HG03045 (cell line): ENCODE measurements around the gene RPTOR.

Experiments used
- ATAC-seq: cut with Tn5 transposase; IDR thresholded peaks from one replicate; pipeline ENCODE4 v1.9.1; 2021; ENCODE audit warnings: mild to moderate bottlenecking, moderate library complexity; ENCODE audit not compliant: unreplicated experiment

Gene RPTOR

GRCh38 chr17:80965606-80966005 is 421.0 kb downstream of the RPTOR start:
- no peak for ATAC-seq

GRCh38 chr17:80967404-80967872 is 422.8 kb downstream of the RPTOR start:
- no peak for ATAC-seq

DNA sequence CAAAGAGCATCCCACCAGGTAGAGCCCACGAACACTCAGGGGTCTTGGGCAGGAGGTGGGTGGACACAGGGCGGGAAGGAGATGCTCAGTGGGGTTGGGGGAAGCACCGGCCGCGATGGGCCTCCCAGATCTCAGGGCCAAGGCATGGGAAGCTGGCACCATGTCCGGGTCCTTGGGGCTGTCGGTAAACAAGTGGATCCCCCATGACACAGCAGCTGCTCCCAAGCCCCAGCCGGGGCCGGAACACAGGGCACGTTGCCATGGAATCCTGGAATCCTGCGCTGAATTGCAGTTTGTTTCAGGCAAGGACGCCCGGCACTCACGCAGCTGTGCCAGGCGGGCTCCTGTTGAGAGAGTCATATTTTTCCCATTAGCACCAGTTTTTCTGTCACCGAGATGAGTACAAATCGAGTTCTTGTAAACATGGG is 424.0 kb downstream of the RPTOR start:
- ATAC-seq = no peak

GRCh38 chr17:80969030-80969673 is 424.5 kb downstream of the RPTOR start:
- no peak for ATAC-seq

GRCh38 chr17:80969674-80970043 is 425.0 kb downstream of the RPTOR start:
- no peak for ATAC-seq

- no peak for ATAC-seq
These were observed 425.6 kb downstream of the RPTOR start for GRCh38 chr17:80970044-80970761.

DNA sequence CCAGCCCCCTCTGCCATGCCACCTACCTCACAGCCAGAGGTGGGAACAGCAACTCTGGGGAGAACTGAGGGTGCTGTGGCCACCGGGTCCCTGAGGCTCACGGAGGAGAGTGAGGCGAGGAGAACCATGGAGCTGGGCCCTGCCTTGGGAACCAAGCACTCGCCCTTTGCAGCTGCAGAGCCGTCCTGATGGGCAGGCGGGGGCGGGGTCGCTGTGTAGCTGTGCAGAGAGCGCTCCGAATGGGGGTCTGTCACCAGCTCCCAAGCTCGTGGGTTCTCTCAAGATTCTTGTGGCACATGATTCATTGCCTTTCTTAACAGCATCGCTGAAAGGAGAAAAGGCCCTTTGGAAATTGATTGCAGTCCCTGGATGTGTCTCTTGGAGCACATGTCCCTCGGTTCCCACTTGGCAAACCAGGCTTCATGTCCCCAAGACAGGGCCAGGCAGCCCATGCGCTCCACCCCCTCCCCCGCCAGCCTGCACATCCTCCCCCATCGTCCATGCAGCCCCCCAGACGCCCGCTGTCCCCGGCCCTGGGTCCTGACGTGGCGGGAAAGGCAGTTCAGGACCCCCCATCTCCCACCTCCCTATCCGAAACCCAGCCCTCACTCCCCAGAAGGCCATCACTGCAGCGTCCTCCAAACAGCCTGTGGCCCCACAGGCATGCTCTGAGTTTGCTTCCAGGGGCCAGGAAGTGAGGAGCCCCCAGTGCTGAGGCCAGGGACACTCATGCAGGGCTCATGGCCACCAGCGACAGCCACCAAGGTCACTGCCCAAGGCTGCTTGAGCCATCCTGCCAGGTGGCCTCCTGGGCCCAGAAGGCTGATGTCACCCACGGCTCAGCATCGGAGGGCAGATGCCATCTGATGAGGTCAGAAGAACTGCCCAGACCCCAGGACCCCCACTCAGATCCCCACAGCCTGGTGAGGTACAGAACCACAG is 426.4 kb downstream of the RPTOR start:
- no peak for ATAC-seq

GRCh38 chr17:80971704-80972304 is 427.2 kb downstream of the RPTOR start:
- ATAC-seq = no peak

- ATAC-seq = no peak
These were observed 432.1 kb downstream of the RPTOR start for GRCh38 chr17:80976701-80977100.

GRCh38 chr17:80977172-80977571 is 432.5 kb downstream of the RPTOR start:
- ATAC-seq = no peak

DNA sequence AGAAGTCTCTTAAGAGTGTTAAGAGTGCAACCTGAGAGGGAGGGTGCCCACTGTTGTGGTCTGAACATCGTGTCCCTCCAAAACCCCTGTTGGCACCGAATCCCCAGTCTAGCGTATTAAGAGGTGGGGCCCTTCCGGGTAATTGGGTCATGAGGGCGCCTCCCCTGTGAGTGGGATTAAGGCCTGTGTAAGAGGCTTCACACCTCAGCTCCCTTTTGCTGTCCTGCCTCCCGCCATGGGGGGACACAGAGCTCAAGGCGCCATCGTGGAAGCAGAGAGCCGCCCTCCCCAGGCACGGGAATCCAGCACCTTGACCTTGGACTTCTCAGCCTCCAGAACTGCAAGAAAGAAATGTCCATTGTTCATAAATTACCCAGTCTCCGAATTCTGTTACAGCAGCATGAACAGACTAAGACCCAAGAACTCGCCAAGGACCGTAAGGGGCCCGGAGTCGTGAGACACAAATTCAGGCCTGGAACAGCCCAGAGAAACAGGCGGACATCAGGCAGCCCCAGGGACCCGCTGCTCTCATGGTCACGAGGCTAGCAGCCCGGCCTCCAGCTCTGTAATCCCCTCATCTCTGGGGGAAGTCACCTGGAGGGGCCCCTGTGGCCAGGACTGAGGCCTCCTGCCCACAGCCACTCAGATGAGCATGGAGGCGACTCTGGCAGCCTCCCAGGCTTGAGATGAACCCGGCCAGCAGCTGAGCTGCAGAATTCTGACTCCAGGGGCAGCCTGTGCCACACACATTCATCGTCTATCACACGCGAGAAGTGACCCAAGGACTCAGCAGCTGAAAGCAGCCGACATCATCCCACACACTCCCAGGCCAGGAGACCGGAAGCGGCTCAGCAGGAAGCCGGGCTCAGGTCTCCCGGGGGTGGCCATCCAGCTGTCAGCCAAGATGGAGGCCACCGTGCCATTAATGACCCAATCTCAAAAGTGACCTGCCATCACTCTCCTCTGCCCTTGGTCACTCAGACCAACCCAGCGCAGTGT is 434.2 kb downstream of the RPTOR start:
- ATAC-seq = no peak

DNA sequence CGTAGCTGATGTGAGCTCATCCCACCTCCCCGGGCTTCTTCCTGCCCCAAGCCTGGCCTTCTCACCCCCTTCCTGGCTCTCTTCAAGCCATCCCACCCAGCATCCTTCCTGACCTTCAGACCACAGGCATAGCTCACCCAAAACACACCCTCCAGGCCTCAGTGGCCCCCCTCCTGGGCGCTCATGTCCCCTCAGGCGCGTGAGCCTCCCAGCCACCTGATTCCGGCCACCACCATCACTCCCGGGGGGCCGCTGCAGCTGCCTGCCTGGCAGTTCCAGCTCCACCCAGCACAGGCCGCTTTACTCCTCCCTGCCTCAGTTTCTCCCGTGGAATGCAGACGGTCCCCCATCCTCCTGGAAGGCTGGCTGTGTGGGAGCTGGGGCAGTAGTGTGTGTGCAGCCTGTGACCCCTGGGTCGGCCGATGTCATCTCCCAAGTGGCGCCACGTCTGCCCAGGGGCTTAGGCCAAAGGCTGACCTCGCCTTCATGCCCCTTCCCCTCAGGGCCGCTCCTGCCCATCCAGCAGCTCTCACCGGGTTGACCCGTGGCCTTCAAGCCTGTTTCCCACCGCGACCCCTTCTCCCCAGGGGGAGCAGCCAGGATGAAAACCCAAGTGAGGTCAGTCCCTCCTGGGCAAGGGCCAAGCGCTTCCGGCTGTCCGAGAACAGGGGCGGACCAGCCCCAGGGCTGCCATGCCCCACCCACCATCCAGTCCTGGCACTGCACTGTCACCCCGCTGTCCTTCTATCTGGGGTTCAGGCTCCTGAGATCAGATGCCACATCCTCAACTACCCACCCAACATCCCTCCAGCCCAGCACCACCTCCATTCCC is 435.1 kb downstream of the RPTOR start:
- ATAC-seq = no peak

DNA sequence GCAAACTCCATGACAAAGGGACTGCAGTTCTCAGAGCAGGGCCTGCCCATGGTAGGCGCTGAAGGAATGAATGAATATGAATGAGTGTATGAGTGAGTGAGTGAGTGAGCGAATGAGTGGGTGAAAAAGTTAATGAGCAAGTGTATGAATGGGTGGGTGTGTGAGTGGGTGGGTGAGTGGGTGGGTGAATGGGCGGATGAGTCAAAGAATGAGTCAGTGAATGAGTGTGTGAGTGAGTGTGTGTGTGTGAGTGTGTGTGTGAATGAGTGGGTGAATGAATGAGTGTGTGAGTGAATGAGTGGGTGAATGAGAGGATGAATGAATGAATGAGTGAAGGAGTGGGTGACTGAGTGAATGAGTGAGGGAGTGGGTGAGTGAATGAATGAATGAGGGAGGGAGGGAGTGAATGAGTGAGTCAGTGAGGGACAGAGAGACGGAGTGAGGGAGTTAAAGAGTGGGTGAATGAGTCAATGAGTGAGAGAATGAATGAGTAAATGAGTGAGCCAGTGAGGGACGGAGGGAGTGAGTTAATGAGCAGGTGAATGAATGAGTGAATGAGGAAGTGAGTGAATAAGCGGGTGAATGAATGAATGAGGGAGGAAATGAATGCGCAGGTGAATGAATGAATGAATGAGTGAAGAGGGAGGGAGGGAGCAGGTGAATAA is 435.9 kb downstream of the RPTOR start:
- ATAC-seq = no peak

DNA sequence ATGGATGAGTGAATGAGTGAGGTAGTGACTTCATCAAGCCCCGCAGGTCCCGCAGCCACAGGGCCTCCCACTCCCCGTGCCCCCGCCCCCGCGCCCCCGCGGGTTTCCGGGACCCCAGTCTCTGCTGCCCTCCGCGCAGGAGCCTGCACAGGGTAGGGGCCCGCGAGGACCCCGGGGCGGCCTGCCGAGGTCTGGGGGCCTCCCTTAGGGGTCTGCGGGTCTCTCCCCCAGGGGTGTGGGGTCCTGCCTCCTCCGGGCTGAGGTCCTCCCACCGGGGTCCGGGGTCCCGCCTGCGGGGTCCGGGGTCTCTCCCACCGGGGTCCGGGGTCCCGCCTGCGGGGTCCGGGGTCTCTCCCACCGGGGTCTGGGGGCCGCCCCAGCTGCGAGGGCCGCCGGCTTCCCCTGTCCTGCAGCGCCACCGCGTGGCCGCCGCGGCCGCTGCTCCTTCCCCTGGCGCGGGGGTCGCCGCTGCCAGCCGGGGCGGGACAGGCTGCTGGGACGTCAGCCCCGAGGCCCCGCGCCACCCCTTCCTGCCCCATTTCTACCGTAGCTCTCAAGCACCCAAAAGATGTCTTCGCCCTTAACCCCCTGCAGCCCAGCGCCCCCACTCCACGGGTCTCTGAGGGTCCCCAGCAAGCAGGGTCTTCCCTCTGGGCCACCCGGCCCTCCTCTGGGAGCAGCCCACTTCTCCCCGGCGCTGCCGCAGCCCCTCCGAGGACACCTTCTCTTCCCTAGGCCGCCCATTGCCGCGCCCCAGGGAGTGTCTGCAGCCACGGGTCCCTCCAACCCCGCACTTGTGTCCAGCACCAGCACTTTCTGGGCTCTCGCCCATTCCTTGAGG is 436.6 kb downstream of the RPTOR start:
- no peak for ATAC-seq

DNA sequence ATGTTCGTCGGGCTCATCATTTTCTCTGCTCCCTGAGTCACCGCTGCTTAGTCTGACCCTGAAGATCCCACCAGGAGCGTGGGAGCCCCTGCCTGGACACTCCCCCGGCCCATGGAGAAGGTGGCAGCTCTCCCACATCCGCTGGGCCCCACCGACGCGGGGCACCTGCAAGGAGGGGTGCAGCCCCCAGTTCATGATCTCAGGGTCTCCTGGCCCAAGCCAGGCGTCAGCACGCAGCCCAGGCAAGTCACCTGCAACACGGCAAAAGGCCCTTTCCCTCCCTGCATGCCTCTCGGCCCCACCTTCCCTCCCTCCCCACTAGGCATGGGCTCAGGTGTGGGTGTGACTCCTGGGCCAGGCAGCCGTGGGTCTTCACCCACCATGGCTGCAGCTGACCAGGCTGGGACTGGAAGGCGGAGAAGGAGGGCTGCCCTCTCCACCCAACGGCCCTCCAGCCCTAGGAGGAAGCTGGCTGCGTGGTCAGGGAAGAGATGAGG is 437.3 kb downstream of the RPTOR start:
- no peak for ATAC-seq

GRCh38 chr17:80982426-80982974 is 437.9 kb downstream of the RPTOR start:
- ATAC-seq = no peak

- ATAC-seq = no peak
These were observed 438.9 kb downstream of the RPTOR start for GRCh38 chr17:80983545-80983944.
